ENCODE measurements around the gene ZNF618. TPM values are rescaled to one million over a fixed set of nuclear protein-coding genes. Genes with fewer than 3 reads are reported as not detected.

ZNF618 gene
- total RNA-seq, 2 donors from 2014 or later = 4.6 to 11.3 TPM

- TF ChIP-seq CTCF (IDR thresholded peaks at IDR 0.05) (no peak), POLR2A (IDR thresholded peaks at IDR 0.05) (no peak), POLR2AphosphoS5 (IDR thresholded peaks at IDR 0.05) (no peak)
- H3K36me3 ChIP-seq = no peaks in the 10 kb centered on the region
- no peak overlapping the region for H3K4me3 ChIP-seq
- no peaks in the 10 kb centered on the region for H3K27me3 ChIP-seq (replicated peaks; ENCODE audit: insufficient read depth)
- DNase-seq (ENCODE audit: low spot score) = no peak
- WGBS = 100% methylated on average over 1 of the region's 1 CpG
- intact Hi-C loops (cut with DNase I) = no loop called here
- H3K27ac ChIP-seq = no peak overlapping the region
- H3K9me3 ChIP-seq = no peaks in the 10 kb centered on the region
- H3K4me1 ChIP-seq (replicated peaks) = no peaks in the 10 kb centered on the region
Measured at GRCh38 chr9:113969343-113969742, 93.2 kb downstream of the ZNF618 start.

- Histone ChIP-seq H3K4me1 (replicated peaks) (no peaks in the 10 kb centered on the region), H3K4me3 (no peak overlapping the region), H3K36me3 (no peaks in the 10 kb centered on the region), H3K9me3 (no peaks in the 10 kb centered on the region), H3K27me3 (replicated peaks; ENCODE audit: insufficient read depth) (no peaks in the 10 kb centered on the region), H3K27ac (no peak overlapping the region)
- no peak for TF ChIP-seq CTCF (IDR thresholded peaks at IDR 0.05)
- TF ChIP-seq POLR2AphosphoS5 (IDR thresholded peaks at IDR 0.05) = no peak
- no peak for DNase-seq (ENCODE audit: low spot score)
- 39% methylated on average over 9 of the region's 9 CpGs for WGBS
- intact Hi-C loops (cut with DNase I) = no loop called here
Measured at GRCh38 chr9:113973226-113973625, 97.1 kb downstream of the ZNF618 start.

- Histone ChIP-seq H3K27me3 (replicated peaks; ENCODE audit: insufficient read depth) (no peaks in the 10 kb centered on the region), H3K36me3 (no peaks in the 10 kb centered on the region), H3K4me3 (no peak overlapping the region), H3K9me3 (no peaks in the 10 kb centered on the region), H3K27ac (no peak overlapping the region), H3K4me1 (replicated peaks) (no peaks in the 10 kb centered on the region)
- no peak for TF ChIP-seq CTCF (IDR thresholded peaks at IDR 0.05)
- no peak for TF ChIP-seq POLR2A (IDR thresholded peaks at IDR 0.05)
- no peak for TF ChIP-seq POLR2AphosphoS5 (IDR thresholded peaks at IDR 0.05)
- no peak for DNase-seq (ENCODE audit: low spot score)
- intact Hi-C loops (cut with DNase I) = no loop called here
- WGBS = 82% methylated on average over 5 of the region's 5 CpGs
Measured at GRCh38 chr9:113973963-113974413, 97.9 kb downstream of the ZNF618 start.

GRCh38 chr9:113976915-113977314 lies 100.8 kb downstream of the ZNF618 start:
- TF ChIP-seq POLR2A (IDR thresholded peaks at IDR 0.05) = no peak
- TF ChIP-seq CTCF (IDR thresholded peaks at IDR 0.05) = no peak
- TF ChIP-seq POLR2AphosphoS5 (IDR thresholded peaks at IDR 0.05) = no peak
- peaks cover 0 to 4% of the 10 kb centered on the region in 2 donors for H3K36me3 ChIP-seq
- H3K27me3 ChIP-seq (replicated peaks; ENCODE audit: insufficient read depth) = no peaks in the 10 kb centered on the region
- no peak overlapping the region for H3K27ac ChIP-seq
- intact Hi-C loops (cut with DNase I) = no loop called here
- no peaks in the 10 kb centered on the region for H3K9me3 ChIP-seq
- whole genome bisulfite sequencing = 96% methylated on average over 8 of the region's 8 CpGs
- no peak overlapping the region for H3K4me3 ChIP-seq
- no peak for DNase-seq (ENCODE audit: low spot score)
- H3K4me1 ChIP-seq (replicated peaks) = no peaks in the 10 kb centered on the region

- DNase-seq (ENCODE audit: low spot score) = no peak
- intact Hi-C loops (cut with DNase I) = no loop called here
- no peaks in the 10 kb centered on the region for H3K9me3 ChIP-seq
Measured at GRCh38 chr9:113978725-113979342, 102.7 kb downstream of the ZNF618 start.

More at GRCh38 chr9:113978725-113979342, 102.7 kb downstream of the ZNF618 start:
- no peak overlapping the region for H3K27ac ChIP-seq
- H3K36me3 ChIP-seq = peaks cover 0 to 4% of the 10 kb centered on the region in 2 donors
- no peak overlapping the region for H3K4me3 ChIP-seq
- no peaks in the 10 kb centered on the region for H3K27me3 ChIP-seq (replicated peaks; ENCODE audit: insufficient read depth)
- H3K4me1 ChIP-seq (replicated peaks) = no peaks in the 10 kb centered on the region
- 94% methylated on average over 6 of the region's 6 CpGs for WGBS
- TF ChIP-seq POLR2AphosphoS5 (IDR thresholded peaks at IDR 0.05) = no peak
- TF ChIP-seq POLR2A (IDR thresholded peaks at IDR 0.05) = no peak
- no peak for TF ChIP-seq CTCF (IDR thresholded peaks at IDR 0.05)

Data from prostate gland (tissue), 2 donors.